Activated CD8-positive, alpha-beta T cell treated with anti-CD3 and anti-CD28 coated beads, Interleukin-2, amount 10 ng/mL, durations not matched to agents 7 days and 5 days (primary cell): ENCODE measurements around the gene PLEKHG4B. TPM values are rescaled to one million over a fixed set of nuclear protein-coding genes. Genes with fewer than 3 reads are reported as not detected.

Source experiments
- ATAC-seq: fragments of 150-1000 bp; cut with Tn5 transposase; one replicate; pipeline ENCODE4 v1.10.0; 2021; ENCODE audit warnings: moderate library complexity
- CTCF ChIA-PET: fragments of 350-600 bp; sonication (Branson Sonifier 250); formaldehyde crosslinking; loops from one replicate; lab custom pipeline; 2021; ENCODE audit warnings: antibody characterized with exemption; lab: Charles Lee
- POLR2A ChIA-PET: fragments of 350-600 bp; sonication (Branson Sonifier 250); formaldehyde crosslinking; loops from one replicate; lab custom pipeline; 2021; ENCODE audit warnings: antibody characterized with exemption; lab: Charles Lee
- DNase-seq: peaks from one replicate; pipeline ENCODE4 v3.0.0-alpha.2; 2020
- H3K27ac Mint-ChIP-seq: one replicate; pipeline ENCODE4 v1.8.0; 2021; ENCODE audit warnings: mild to moderate bottlenecking, mixed read lengths
- H3K27me3 Mint-ChIP-seq: one replicate; pipeline ENCODE4 v1.8.0; 2021; ENCODE audit warnings: low read depth, mixed read lengths
- H3K36me3 Mint-ChIP-seq: one replicate; pipeline ENCODE4 v1.8.0; 2021; ENCODE audit warnings: low read depth, mixed read lengths
- H3K4me1 Mint-ChIP-seq: one replicate; pipeline ENCODE4 v1.8.0; 2021; ENCODE audit warnings: low read depth, mixed read lengths
- H3K4me3 Mint-ChIP-seq: one replicate; pipeline ENCODE4 v1.8.0; 2021; ENCODE audit warnings: mild to moderate bottlenecking, mixed read lengths
- H3K9me3 Mint-ChIP-seq: one replicate; pipeline ENCODE4 v1.8.0; 2022; ENCODE audit warnings: mixed read lengths; ENCODE audit not compliant: insufficient read depth
- total RNA-seq, 2 experiments: library from RNA; stranded (reverse); gene quantifications; one replicate each; pipeline ENCODE4 v1.2.3, GENCODE V29; 2021

PLEKHG4B gene
- total RNA-seq, 2 experiments from 2014 or later, result not detected

DNA sequence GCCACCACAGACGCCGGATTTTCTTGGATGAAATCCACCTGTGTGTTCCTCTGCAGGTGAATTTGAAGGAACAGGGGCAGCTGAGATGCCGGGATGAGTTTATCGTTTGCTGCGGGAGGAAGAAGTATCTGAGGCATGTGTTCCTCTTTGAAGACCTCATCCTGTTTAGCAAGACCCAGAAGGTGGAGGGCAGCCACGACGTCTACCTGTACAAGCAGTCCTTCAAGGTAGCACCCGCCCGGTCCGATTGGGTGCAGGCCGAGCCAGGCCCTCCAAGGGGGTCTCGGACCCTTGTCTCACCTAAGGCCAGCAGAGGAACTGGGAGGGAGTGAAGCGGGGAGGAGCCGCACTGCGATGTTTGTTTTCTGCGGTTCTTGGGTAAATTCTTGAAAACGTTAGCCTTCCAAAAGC lies 80.9 kb downstream of the PLEKHG4B start:
- Mint-ChIP-seq H3K27ac (no peak overlapping the region), H3K36me3 (no peaks in the 10 kb centered on the region), H3K27me3 (no peaks in the 10 kb centered on the region), H3K4me1 (no peaks in the 10 kb centered on the region), H3K9me3 (no peaks in the 10 kb centered on the region), H3K4me3 (no peak overlapping the region)
- ChIA-PET CTCF (no interaction called here), POLR2A (no interaction called here)
- ATAC-seq (no peak), DNase-seq (no peak)

DNA sequence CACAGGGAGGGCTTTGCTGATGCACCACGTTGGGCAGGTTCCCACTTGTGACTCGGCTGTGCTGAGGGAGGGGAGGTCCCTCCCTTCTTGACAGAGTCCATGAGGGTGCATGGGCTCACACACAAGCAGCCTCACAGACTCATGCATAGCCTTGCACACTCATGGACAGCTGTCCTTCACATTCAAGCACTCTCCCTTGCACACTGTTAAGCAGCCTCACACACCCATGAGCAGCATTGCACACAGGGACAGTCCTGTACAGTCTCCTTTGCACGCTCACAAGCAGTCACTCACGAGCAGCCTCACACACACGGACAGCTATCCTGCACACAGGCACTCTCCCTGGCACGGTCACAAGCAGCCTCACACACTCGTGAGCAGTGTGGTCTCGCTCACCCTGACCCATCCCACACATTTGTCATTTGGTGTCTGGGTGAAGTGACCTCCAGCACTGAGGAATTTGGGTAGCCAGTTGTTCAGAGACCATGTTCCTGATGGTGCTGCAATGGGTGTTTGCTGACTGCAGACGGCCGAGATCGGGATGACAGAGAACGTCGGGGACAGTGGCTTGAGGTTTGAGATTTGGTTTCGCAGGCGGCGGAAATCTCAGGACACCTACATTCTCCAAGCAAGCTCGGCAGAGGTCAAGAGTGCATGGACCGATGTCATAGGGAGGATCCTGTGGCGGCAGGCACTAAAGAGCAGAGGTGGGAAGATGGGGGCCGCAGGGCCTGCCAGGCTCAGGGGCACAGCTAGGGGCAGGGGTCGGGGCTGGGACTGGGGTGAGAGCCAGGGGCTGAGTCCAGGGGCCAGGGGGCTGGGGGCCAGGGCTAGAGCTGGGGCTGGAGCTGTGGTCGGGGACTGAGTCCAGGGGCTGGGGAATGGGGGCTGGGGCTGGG lies 81.7 kb downstream of the PLEKHG4B start:
- no peaks in the 10 kb centered on the region for H3K9me3 Mint-ChIP-seq
- H3K27ac Mint-ChIP-seq, result no peak overlapping the region
- H3K36me3 Mint-ChIP-seq, result no peaks in the 10 kb centered on the region
- ChIA-PET CTCF (no interaction called here), POLR2A (no interaction called here)
- H3K4me1 Mint-ChIP-seq, result no peaks in the 10 kb centered on the region
- no peak for ATAC-seq
- H3K27me3 Mint-ChIP-seq, result no peaks in the 10 kb centered on the region
- no peak for DNase-seq
- H3K4me3 Mint-ChIP-seq, result no peak overlapping the region

DNA sequence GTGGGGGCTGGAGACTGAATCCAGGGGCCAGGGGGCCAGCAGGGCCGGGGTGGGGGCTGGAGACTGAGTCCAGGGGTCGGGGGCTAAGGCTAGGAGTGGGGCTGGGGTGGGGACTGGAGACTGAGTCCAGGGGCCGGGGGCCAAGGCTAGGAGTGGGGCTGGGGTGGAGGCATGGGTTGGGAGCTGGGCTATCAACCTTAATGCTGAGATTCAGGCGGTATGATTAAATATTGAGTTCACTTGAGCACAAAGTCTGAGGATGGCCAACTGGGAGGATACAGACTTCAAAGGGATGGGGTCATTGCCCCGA lies 82.3 kb downstream of the PLEKHG4B start:
- ATAC-seq (no peak), DNase-seq (no peak)
- Mint-ChIP-seq H3K4me1 (no peaks in the 10 kb centered on the region), H3K36me3 (no peaks in the 10 kb centered on the region), H3K9me3 (no peaks in the 10 kb centered on the region), H3K4me3 (no peak overlapping the region), H3K27me3 (no peaks in the 10 kb centered on the region), H3K27ac (no peak overlapping the region)
- POLR2A ChIA-PET, result no interaction called here
- CTCF ChIA-PET, result no interaction called here

DNA sequence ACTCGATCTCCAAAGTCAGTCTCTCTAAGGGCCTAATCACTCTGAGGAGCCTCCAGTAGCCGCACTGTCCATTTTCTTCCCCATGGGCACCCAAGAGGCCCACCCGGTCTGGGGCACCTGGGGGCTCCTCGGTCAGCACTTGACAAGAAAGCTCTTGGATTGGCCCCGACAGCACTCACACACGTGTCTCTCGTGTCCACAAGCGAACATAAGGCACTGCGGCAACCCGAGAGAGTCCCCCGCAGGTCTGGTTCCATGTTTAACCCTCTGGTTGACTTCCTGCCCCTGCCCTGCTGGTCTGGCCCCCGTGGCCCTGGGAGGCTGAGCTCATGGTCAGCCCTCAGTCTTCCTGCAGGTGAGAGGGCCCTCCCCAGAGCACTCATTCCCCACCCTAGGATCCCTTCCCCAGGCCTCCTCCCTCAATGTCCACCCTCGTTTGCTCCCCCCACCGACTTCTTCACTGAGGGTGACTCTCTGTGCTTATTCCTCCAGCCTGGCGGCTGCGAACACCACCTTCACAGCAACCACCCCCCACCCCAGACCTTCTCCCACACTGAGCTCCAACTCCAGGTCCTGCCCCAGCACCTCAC lies 83.0 kb downstream of the PLEKHG4B start:
- H3K4me3 Mint-ChIP-seq, result no peak overlapping the region
- POLR2A ChIA-PET, result no interaction called here
- no peaks in the 10 kb centered on the region for H3K4me1 Mint-ChIP-seq
- no peaks in the 10 kb centered on the region for H3K9me3 Mint-ChIP-seq
- no peak overlapping the region for H3K27ac Mint-ChIP-seq
- CTCF ChIA-PET, result no interaction called here
- peaks cover 2% of the 10 kb centered on the region for H3K27me3 Mint-ChIP-seq
- ATAC-seq, result no peak
- no peaks in the 10 kb centered on the region for H3K36me3 Mint-ChIP-seq
- no peak for DNase-seq

DNA sequence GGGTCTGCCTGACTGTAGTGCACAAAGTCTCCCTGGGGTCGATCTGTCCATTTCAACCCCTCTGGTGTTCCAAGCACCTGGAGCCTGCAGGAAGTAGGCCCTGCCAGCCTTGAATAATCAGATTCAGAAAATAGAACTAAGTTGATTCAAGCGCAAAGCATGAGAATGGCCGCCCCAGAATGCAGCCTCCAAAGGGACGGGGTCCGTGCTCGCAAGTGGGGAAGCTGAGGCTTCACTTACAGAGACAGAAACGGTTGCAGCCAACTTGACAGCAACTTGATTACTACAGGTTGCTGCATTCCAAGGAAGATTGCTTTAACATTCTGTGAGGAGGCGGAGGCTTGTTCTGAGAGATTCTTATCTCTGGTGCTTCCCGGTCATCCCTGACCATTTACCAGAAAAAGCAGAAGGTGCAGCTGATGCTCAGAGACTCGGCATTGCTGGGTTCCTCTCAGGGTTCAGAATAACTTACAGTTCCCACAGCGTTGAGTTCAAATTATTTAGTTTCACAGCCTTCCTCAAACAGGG lies 84.4 kb downstream of the PLEKHG4B start:
- H3K27me3 Mint-ChIP-seq, result peaks cover 2% of the 10 kb centered on the region

DNA sequence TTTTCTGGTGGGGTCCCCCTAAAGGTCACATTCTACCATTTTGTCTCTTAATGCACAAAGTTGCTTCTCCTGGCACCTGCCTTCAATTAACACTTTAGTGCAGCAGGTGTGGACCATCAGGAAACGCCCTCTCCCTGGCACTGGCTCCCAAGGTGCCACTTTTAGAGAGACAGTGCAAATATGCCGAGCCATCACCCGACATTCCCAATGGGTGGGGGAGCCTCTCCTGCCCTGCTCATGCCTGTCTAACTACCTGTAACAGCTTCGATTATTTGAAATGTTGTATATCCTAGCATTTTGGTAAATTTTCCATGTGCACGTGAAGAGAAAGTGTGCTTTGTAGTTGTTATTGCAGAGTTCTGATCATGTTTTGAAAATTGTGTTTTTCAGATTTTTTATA lies 86.1 kb downstream of the PLEKHG4B start:
- Mint-ChIP-seq H3K36me3 (no peaks in the 10 kb centered on the region), H3K27me3 (peaks cover 2% of the 10 kb centered on the region), H3K27ac (no peak overlapping the region), H3K4me1 (no peaks in the 10 kb centered on the region), H3K9me3 (no peaks in the 10 kb centered on the region), H3K4me3 (no peak overlapping the region)
- no peak for ATAC-seq
- ChIA-PET CTCF (interaction anchor here (1.8 kb wide), 1 partner anchor 10 kb away, joined by 6 read pairs; no protein-coding TSS in a partner anchor), POLR2A (no interaction called here)
- no peak for DNase-seq

More for the DNA sequence above, 84.4 kb downstream of the PLEKHG4B start:
- H3K4me1 Mint-ChIP-seq, result no peaks in the 10 kb centered on the region
- DNase-seq, result no peak
- H3K4me3 Mint-ChIP-seq, result no peak overlapping the region
- H3K36me3 Mint-ChIP-seq, result no peaks in the 10 kb centered on the region
- no peak for ATAC-seq
- POLR2A ChIA-PET, result no interaction called here
- CTCF ChIA-PET, result no interaction called here
- no peaks in the 10 kb centered on the region for H3K9me3 Mint-ChIP-seq
- H3K27ac Mint-ChIP-seq, result no peak overlapping the region

DNA sequence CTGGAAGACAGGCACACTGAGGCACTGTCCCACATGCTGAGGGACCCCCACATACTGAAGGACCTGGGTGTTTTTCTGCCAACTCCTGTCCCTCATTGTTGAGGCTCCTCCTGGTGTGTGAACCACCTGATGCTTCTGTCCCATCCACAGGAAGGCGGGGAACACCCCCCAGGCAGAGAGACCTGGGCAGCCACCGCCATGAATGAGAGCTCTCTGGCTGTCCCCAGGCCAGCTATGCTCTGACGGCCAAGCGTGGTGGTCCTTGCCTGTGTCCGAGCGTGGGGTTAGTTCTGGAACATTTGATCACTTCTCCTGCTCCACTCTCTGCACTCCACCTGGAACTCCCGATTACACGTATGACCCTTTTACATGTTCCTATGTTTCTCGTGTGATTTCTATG lies 87.4 kb downstream of the PLEKHG4B start:
- no peaks in the 10 kb centered on the region for H3K36me3 Mint-ChIP-seq
- DNase-seq (no peak), ATAC-seq (no peak)
- no peak overlapping the region for H3K27ac Mint-ChIP-seq
- H3K4me1 Mint-ChIP-seq, result no peaks in the 10 kb centered on the region
- CTCF ChIA-PET, result interaction anchor here (1.8 kb wide), 1 partner anchor 9 kb away, joined by 6 read pairs; no protein-coding TSS in a partner anchor
- H3K4me3 Mint-ChIP-seq, result no peak overlapping the region
- H3K27me3 Mint-ChIP-seq, result peaks cover 2% of the 10 kb centered on the region
- POLR2A ChIA-PET, result no interaction called here
- H3K9me3 Mint-ChIP-seq, result no peaks in the 10 kb centered on the region

DNA sequence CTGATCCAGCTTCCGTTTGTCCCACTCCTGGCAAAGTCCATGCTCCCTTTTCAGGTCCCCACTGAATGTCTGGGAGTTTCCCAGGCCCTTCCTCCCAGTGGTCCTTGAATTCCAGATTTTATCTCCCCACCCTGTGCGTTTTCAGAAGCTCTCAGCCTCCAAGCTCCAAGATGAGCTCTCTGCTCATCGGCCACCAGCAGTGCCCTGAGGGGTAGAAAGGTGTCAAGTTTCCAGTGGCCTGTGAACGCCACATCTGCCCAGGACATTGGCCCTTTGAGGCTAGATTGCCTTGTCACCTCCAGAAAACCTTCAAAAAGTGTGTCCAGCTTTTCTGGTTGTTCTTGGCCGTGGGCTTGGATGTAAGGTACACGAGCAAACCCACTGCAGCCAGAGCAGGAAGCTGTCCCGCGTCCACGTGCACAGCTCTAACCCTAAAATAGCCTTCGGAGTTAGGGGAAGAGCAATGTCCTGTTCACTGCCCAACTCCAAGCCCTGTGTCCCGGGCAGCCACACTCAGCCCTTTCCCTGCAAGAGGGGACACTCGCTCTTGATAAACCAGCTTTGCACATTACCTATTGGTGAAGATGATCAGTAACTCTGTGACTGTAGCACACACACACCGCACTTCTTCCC lies 88.4 kb downstream of the PLEKHG4B start:
- Mint-ChIP-seq H3K27ac (no peak overlapping the region), H3K4me3 (no peak overlapping the region), H3K9me3 (no peaks in the 10 kb centered on the region), H3K4me1 (no peaks in the 10 kb centered on the region), H3K36me3 (no peaks in the 10 kb centered on the region), H3K27me3 (peaks cover 2% of the 10 kb centered on the region)
- ATAC-seq (no peak), DNase-seq (no peak)
- CTCF ChIA-PET, result no interaction called here
- POLR2A ChIA-PET, result no interaction called here

DNA sequence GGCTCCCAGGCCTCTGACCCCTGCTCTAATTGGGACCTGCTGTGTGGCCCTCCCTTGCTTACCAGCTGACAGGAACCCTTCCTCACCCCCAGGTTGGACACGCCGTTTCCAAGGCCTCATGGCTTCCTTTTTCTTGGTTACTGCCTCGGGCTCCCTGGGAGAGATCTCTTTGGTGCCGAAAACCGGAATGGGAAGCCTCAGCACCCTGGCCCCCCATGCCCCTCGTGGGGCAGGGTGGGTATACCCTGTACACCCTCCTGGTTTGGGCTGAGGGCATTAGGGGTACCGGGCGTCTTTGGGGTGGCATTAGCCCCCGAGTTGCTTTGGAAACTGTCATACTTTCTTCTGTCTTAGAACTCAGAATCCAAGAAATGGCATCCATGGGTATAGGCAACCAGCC lies 89.2 kb downstream of the PLEKHG4B start:
- CTCF ChIA-PET, result no interaction called here
- peaks cover 2% of the 10 kb centered on the region for H3K27me3 Mint-ChIP-seq
- H3K4me3 Mint-ChIP-seq, result no peak overlapping the region
- no peak for DNase-seq
- H3K9me3 Mint-ChIP-seq, result no peaks in the 10 kb centered on the region
- POLR2A ChIA-PET, result no interaction called here
- H3K27ac Mint-ChIP-seq, result no peak overlapping the region
- no peaks in the 10 kb centered on the region for H3K4me1 Mint-ChIP-seq
- no peak for ATAC-seq
- no peaks in the 10 kb centered on the region for H3K36me3 Mint-ChIP-seq

DNA sequence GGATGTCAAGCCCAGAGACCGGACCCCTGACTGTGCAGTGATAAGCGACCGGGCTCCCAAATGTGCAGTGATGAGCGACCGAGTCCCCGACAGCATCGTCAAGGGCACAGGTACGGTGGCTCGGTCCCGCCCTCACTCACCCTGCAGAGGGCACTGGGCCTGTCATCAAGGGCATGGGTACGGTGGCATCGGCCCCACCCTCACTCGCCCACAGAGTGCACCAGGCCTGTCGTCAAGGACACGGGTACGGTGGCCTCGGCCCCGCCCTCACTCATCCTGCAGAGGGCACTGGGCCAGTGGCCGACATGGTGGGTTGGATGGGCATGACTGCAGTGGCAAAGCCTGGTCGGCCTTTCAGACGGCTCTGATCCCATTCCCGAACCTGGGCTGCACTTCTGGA lies 89.6 kb downstream of the PLEKHG4B start:
- peaks cover 2% of the 10 kb centered on the region for H3K27me3 Mint-ChIP-seq
- CTCF ChIA-PET, result no interaction called here
- no peaks in the 10 kb centered on the region for H3K4me1 Mint-ChIP-seq
- no peak for DNase-seq
- H3K9me3 Mint-ChIP-seq, result no peaks in the 10 kb centered on the region
- POLR2A ChIA-PET, result no interaction called here
- H3K4me3 Mint-ChIP-seq, result no peak overlapping the region
- H3K36me3 Mint-ChIP-seq, result no peaks in the 10 kb centered on the region
- no peak for ATAC-seq
- no peak overlapping the region for H3K27ac Mint-ChIP-seq

DNA sequence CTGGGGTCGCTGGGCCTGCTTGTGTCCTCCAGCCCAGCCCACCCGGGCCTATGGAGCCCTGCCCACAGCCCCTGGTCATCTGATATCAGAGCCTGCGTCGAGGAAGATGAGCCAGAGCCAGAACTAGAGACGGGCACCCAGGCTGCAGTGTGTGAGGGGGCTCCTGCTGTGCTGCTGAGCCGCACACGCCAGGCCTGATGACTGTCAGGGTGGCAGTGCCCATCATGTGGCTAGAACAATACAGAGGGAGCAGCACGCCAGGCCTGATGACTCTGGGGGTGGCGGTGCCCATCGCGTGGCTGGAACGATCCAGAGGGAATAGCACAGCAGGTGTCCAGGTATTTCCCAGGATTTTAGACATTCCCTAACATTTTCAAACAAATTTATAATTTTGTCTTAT lies 90.2 kb downstream of the PLEKHG4B start:
- no peak overlapping the region for H3K4me3 Mint-ChIP-seq
- peaks cover 2% of the 10 kb centered on the region for H3K27me3 Mint-ChIP-seq
- no peaks in the 10 kb centered on the region for H3K4me1 Mint-ChIP-seq
- DNase-seq (no peak), ATAC-seq (no peak)
- no peak overlapping the region for H3K27ac Mint-ChIP-seq
- POLR2A ChIA-PET, result no interaction called here
- H3K9me3 Mint-ChIP-seq, result no peaks in the 10 kb centered on the region
- CTCF ChIA-PET, result no interaction called here
- H3K36me3 Mint-ChIP-seq, result no peaks in the 10 kb centered on the region

DNA sequence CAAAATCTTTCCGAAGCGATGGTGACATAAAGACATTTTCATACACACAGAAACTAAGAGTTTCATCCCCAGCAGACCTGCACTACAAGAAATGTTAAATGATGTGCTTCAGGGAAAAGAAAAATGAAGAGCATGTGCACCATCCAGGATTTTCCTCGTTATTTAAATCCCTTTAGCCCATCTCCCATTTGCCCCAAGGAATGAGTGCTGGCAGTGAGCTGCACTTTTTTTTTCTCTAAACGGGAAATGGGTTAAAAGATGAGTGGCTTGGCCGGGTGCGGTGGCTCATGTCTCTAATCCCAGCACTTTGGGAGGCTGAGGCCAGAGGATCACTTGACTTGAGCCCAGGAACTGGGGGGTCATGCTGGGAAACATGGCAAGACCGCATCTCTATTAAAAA lies 92.5 kb downstream of the PLEKHG4B start:
- Mint-ChIP-seq H3K4me1 (peaks cover 8% of the 10 kb centered on the region), H3K27ac (no peak overlapping the region), H3K4me3 (no peak overlapping the region), H3K27me3 (peaks cover 2% of the 10 kb centered on the region), H3K9me3 (no peaks in the 10 kb centered on the region), H3K36me3 (no peaks in the 10 kb centered on the region)
- ChIA-PET CTCF (no interaction called here), POLR2A (interaction anchor here (0.7 kb wide), 1 partner anchor 309 kb away, joined by 3 read pairs; no protein-coding TSS in a partner anchor)
- no peak for ATAC-seq
- no peak for DNase-seq
